NCI-H2171 (cell line): ENCODE measurements around the gene SPEM2.
"Not testable (repeated sequence)": the region's sequence is repeated elsewhere in the genome, so short reads cannot be mapped to it uniquely, and the experiment has no call there.

ENCODE experiments used
- DNase-seq: peaks from one replicate; lab custom pipeline; 2025; lab: John Stamatoyannopoulos, UW

Gene SPEM2

GRCh38 chr17:7442142-7442541 lies 16.7 kb downstream of the SPEM2 start:
- DNase-seq = no peak

GRCh38 chr17:7443499-7444485 lies 18.4 kb downstream of the SPEM2 start:
- DNase-seq = no peak

GRCh38 chr17:7444682-7445618 lies 19.5 kb downstream of the SPEM2 start, which contains the start of gene CHRNB1:
CHRNB1 (plus strand) TSS chr17:7445061; CDS start chr17:7445128, 67 bp downstream.
- DNase-seq = peak; percentile 54

GRCh38 chr17:7445619-7445968 lies 20.2 kb downstream of the SPEM2 start:
- DNase-seq = no peak

DNA sequence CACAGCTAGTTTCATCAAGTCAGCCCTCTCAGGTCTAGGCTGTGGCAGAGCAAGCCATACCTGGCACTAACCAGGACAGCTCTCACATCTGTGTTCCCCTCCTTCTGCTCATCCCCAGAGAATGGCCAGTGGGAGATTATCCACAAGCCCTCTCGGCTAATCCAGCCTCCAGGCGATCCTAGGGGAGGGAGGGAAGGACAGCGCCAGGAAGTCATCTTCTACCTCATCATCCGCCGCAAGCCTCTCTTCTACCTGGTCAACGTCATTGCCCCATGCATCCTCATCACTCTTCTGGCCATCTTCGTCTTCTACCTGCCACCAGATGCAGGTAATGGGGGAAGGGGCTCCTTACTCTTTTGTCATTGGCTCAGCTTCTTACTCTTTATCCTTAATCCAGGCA lies 23.0 kb downstream of the SPEM2 start:
- DNase-seq = no peak

GRCh38 chr17:7459961-7460545 lies 34.6 kb downstream of the SPEM2 start:
- DNase-seq = no peak

DNA sequence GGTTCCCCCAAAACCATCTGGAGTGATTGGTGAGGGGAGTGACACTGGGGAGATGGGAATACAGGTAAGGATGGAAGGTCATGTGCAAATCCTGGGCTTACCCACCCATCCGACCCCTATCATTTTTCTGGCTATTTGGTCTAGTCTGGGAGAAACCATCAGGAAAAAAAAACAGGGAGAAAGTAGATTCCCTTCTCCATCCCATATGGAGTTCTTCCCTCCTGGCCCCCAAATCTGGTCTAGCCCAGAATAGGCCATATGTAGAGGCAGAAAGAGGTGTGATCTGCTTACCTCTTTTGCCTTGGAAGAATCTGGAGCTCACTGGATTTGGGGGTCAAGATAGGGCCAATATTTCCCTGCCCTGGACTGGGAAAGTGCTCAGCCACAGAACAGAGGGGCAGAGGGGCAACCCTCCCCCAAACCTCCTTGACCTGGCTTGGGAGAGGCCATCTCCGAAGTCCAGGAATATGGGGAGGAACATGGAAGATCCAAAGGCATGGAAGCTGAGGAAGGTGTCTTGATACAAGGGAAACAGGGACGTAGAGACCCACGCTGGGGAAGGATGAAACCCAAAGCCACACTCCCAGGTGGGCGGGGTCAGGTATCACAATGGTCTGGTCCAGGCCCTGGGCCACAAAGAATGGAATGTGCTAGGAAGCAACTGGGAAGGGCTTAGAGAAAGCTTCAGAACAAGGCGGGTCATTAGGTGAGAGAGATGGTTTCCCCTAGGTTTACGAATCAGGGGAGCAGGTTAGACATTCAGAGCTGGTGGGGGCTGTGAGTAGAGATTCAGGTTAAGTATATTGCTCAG lies 35.6 kb downstream of the SPEM2 start:
- no peak for DNase-seq

DNA sequence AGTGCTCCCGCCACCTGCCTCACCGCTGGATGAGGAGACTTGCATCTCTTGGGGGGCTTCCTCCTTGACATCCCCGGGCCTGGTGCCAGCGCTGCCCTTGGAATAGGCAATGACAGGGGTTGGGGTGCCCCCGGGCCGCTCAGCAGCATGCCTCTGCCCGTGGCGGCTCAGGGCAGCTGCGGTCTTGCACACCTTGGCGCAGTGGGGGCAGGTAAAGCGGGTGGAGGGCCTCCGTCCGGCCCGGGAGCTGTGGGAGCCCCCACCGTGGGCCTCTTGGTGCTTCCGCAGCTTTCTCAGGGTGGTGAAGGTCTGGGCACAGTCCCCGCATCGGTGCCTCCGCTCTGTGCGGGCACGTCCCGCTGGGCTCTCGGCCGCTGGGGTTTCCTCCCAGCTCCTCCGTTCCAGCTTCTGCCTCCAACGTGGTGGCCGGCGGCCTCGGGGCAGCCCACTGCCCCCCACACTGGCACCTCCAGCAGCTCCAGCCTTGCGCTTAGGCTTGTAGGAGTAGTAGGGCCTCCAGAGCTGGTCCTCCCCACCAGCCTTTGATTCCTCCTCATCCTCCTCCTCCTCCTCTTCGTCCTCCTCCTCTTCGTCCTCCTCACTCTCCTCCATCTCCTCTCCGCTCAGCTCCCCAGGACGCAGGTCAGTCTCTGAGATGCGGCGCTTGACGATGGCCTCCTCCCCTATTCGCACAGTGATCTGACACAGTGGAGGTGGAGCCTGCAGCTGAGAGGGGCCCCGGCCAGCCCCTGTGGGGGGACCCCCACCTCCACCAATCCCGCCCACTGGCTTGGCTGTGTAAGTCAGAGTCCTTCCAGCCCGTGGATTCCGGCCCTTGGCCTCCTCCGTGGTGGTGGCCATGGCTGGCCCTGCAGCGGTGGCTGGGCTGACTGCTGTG lies 37.3 kb downstream of the SPEM2 start:
- DNase-seq = no peak

GRCh38 chr17:7463372-7463846 lies 38.0 kb downstream of the SPEM2 start:
- DNase-seq = no peak

DNA sequence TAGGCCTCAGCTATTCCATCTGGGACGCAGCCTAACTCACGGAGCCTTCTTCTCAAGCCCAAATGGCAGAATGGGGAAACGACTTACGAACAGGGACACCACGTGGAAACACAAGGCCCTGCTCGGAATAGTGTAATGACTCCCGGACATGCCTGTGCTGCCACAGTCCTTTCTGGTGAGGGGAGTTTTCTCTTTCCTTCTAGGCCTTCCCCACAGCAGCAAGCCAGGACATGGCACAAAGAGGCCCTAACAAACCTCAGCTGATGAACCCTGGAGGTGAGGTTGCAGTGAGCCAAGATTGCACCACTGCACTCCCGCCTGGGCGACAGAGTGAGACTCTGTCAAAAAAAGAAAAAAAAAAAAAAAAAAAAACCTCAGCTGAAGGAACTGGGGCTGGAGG lies 38.7 kb downstream of the SPEM2 start:
- DNase-seq = no peak

- no peak for DNase-seq
These were observed 40.3 kb downstream of the SPEM2 start for GRCh38 chr17:7465597-7466275.

DNA sequence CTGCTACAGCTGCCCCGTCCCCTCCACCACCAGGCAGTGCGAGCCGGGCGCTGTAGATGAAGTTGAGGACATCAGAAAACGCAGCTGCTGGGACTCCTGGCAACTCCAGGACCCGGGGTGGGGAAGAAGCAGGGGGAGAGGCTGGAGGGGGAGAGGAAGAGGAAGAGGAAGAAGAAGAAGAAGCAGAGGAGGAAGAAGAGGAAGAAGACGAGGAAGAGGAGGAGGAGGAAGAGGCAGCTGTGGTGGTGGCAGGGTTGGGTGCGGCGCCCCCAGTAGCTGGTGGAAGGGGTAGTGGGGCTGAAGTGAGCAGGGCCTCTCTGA lies 40.9 kb downstream of the SPEM2 start:
- no peak for DNase-seq

GRCh38 chr17:7466639-7467341 lies 41.4 kb downstream of the SPEM2 start:
- no peak for DNase-seq

DNA sequence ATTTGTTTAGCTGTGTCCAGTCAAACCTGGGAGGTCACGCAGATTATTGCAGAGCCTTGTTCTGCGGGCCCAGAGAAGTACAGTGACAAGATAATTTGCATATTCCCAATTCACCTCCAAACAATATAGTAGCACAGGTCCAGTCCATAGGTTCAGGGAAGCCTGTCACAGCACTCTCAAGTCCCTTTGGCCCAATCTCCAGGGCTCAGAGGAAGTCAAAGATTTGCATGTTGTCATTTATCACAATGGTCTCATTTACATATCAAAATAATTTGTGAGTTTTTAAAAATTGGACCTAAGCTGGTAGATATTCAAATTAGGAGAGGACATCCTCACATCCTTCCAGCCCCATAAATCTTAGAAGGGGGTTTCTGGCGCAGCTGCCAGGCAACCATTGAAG lies 42.1 kb downstream of the SPEM2 start:
- DNase-seq = no peak

DNA sequence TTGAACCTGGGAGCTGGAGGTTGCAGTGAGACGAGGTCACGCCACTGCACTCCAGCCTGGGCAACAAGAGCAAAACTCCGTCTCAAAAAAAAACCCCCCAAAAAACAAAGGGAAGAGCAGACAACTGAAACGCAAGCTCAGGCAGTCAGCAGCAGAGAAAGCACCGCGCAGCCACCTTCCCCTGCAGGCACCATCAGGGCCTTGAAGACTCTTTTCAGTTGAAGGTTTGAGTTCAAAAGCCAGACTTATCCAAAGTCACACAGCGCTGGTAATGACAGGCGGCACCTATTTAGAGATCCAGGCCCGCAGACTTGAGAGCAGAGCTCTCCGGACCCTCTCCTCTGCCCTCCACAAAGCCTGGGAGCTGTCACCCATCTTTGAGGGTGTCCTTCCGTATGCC lies 42.9 kb downstream of the SPEM2 start:
- no peak for DNase-seq

- no peak for DNase-seq
These were observed 43.5 kb downstream of the SPEM2 start for GRCh38 chr17:7468804-7469389.

DNA sequence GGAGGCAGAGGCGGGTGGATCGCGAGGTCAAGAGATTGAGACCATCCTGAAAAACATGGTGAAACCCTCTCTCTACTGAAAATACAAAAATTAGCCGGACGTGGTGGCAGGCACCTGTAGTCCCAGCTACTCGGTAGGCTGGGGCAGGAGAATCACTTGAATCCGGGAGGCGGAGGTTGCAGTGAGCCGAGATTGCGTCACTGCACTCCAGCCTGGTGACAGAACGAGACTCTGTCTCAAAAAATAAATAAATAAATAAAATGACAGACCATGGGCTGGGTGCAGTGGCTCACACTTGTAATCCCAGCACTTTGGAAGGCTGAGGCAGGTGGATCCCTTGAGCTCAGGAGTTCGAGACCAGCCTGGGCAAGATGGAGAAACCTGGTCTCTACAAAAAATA lies 44.4 kb downstream of the SPEM2 start:
- DNase-seq = not testable (repeated sequence)

GRCh38 chr17:7470457-7470973 lies 45.1 kb downstream of the SPEM2 start:
- not testable (repeated sequence) for DNase-seq

DNA sequence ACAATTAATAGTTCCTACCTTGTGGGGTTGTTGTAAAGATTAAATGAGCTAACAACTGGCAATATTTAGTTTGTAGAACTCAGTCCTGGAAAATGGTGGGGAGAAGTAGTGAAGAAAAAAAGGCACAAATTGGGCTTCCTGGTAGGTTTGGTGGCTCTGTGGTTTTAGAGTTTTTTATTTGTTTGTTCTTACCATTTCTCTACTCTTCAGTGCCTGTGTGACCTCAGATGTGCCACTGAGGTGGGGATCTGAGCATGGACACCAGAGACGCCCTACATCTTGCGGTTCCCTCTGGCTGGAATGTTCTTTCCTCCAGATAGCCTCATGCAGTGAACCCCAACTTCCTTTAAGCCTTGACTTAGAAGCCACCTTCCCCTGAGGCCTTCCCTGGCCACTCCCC lies 46.3 kb downstream of the SPEM2 start:
- DNase-seq = no peak
